Astrocyte of the hippocampus (primary cell): ENCODE data around the gene KCNIP4.
A peak's percentile ranks its signal among the peaks of the same experiment; 100 is the strongest.

Source experiments
- DNase-seq: peaks from one replicate; pipeline ENCODE4 v3.0.0; 2011; ENCODE audit warnings: low read depth, low spot score

The KCNIP4 gene

DNA sequence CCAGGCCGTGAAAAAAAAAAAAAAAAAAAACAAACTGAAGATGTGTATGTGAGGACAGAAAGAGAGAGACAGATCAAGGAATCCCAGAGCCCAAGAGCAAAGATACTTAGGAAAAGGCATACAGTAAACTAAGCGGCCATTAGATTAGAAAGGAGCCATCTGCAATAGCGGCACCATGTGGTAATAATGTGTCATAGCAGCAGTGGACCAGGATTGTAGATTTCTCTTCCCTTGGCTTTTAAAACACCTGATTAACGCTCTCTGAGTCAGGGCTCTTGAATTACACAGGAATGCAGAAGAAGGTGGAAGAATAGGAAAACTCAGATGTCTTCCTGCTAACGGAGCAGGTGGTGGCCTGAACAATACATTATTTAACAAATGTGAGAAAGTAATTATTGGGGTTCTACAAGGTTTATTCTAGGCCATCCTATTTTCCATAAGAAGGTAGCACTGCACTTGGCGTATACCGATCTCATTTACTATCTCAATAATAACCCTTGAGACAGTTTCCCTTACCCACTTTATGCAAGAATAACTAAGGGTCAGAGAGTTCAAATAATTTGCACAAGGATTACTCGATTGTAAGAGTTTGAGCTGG, 182.7 kb downstream of the KCNIP4 start:
- peak; percentile 76 for DNase-seq

DNA sequence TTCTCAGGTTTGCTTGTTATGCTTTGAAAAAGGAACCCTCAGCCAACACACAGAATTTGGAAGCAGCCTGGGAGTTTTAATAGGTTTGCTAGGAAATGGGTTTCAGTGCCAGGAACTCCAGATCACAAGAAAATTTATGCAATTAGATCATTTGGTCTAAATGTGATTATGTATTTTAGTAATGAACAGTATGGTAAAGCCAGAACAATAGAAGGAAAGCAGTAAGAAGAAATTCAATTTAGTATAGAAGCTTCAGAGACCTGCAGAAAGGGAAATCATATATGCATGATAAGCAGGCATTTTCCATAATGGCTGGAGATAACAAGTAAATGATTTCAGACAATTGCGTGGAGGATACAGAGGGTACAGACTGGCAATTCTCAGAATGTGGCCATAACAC, 184.7 kb downstream of the KCNIP4 start:
- DNase-seq, result no peak

DNA sequence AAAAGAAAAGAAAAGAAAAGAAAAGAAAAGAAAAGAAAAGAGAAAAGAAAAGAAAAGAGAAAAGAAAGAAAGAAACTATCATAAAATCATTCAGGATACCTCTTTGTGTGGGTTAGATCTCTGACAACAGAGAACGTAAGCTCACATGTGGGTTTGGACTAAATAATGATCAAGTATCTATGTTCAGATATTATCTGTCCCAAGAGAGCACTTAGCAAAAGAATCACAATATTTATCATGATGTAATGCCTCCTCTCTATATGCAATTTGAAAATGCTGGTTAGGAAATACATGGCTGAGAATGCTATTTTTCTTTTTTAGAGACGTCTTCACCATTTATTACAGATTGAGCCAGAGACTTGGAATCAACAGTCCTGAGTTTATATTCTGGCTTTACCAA, 191.3 kb downstream of the KCNIP4 start:
- DNase-seq, result no peak

DNA sequence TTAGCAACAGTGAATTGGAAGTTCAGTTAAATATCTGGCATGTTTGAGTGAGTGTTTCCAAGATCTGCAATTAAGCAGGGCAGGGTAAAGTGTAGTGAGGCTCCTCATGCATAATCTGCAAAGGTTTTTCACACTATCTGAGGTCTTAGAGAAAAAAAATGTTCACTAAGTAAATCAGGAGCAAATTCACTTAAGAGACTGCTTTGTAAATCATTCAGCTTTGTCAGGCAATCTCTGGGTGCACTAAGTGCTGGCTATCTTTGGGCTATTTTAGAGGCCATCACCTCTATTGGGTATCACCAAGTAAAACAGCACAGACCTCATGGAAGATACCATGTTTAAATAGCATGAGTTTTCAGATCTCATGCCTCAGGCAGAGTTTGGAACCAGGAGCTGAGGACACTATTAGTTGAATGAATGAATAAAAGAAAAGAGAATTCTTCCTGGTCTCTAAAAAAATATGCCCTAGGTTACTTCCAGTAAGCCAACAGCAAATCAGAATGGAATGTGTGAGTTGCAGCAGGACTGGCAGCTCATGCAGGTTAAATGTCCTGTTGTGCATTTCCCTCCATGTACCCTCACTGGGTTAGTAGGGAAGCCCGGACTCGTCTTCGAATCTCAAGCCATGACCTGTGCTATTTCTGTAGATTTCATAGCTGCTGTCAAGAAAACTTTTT, 195.3 kb downstream of the KCNIP4 start:
- peak; percentile 15 for DNase-seq

DNA sequence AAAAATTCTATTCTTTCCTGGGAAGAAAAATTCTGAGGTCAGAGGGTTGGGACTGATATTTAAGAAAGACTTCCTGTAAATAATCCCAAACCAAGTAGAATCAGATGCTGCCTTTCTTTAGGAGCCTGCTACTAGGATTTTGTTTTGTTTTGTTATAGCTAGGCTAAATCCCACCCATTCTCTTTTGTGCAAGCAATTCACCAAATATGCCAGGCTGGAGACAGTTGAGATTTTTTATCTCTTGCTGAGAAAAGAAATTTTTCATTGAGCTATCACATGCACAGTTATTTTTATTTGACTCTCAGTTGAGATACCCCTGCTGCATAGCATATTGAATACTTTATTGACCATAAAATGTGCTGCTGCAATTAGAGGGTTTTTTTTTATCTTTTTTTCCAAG, 196.0 kb downstream of the KCNIP4 start:
- DNase-seq, result no peak

DNA sequence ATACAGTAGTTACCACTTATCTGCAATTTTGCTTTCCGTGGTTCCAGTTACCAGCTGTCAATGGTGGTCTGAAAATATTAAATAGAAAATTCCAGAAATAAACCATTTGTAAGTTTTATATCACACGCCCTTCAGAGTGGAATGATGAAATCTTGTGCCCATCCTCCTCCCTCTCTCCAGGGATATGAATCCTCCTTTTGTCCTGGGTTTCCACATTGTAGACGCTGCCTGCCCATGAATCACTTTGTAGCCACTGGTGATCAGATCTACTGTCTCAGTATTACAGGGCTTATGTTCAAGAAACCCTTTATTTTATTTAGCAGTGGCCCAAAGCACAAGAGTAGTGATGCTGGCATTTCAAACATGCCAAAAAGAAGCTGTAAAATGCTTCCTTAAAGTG, 198.6 kb downstream of the KCNIP4 start:
- DNase-seq, result no peak

DNA sequence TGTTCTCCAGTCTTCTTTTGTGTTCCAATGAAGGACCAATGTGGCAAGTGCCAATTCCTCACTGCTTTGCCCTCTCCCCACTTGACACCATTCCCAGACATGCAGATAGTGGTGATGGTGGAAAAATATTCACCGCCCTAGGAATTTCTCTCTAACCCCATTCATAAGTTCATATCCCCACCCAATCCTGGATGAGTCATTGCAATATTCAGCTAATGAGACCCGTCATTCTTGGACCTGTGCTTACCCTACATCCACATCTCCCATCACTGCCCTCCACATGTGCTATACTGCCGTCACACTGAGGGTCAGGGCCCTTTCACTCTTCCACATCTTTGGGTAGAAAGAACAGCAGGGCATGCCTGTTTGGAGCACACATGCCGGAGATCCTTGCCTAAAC, 199.2 kb downstream of the KCNIP4 start:
- no peak for DNase-seq

DNA sequence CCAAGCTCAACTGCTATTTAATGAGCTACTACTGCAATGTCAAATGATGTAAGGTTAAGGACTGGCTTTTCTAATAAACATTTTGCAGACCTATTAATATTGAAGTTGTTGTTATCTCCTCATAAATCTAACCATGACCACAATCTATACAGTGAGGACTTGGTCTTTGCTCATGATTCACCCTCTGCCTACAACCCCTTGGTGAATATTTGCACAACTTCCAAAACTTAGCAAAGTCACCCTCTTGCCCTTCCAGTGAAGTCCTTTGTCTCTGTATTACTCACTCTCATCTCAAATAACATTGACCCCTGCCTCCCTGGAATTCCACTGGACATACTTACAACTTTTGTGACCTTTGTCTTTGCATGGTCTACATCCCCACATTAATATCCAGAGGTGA, 204.5 kb downstream of the KCNIP4 start:
- DNase-seq, result no peak

DNA sequence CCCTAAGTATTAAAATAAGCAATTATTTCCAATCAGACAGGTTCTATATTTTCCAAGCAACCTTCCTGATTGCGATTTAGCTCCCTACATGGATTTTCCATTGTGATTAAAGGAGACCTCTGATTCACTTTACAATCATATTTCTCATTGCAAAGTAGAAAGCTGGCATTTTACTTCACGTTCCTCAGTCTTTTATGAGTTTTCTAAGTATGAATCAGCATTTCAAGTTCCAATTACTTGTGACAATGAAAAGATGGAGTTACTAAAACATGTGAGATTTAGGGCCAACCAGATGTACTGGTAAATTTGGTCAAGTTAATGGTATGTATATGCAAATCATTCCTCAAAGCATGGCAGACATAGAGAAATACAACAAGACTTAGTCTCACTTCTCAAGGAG, 206.2 kb downstream of the KCNIP4 start:
- no peak for DNase-seq

DNA sequence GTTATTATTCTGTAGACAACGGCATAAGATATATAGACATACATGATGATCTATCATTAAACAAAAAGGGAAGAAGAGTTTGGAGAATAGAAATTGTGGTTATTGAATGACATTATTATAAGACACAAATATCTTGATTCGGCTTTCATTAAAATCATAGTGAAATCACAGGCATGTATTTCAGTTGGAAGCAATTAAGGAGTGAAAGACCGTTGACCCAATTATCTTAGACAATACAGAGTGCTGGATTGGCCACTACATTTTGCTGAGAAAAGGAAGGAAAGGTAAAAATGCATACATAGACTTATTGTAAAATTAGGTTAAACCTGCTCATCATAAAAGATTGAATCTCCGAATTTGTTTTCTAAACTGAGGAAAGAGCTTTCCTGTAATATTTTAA, 209.8 kb downstream of the KCNIP4 start:
- no peak for DNase-seq

DNA sequence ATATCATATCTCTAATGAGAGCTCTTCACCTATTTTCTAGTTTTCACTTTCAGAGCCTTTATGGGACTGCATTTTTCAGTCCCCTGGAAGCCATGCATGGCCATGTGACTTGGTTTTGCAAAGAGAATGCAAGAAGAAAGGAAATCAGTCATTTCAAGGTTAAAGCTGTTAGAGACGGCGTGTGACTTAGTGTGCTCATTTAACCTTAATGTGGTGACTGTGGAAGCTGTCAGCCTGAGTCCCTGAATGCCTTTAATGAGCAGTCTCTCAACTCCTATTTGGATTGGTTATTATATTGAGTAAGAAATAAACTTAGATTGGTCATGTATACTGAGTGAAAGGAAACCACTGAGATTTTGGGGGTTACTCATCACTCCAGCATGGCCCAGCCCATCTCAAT, 212.7 kb downstream of the KCNIP4 start:
- no peak for DNase-seq

DNA sequence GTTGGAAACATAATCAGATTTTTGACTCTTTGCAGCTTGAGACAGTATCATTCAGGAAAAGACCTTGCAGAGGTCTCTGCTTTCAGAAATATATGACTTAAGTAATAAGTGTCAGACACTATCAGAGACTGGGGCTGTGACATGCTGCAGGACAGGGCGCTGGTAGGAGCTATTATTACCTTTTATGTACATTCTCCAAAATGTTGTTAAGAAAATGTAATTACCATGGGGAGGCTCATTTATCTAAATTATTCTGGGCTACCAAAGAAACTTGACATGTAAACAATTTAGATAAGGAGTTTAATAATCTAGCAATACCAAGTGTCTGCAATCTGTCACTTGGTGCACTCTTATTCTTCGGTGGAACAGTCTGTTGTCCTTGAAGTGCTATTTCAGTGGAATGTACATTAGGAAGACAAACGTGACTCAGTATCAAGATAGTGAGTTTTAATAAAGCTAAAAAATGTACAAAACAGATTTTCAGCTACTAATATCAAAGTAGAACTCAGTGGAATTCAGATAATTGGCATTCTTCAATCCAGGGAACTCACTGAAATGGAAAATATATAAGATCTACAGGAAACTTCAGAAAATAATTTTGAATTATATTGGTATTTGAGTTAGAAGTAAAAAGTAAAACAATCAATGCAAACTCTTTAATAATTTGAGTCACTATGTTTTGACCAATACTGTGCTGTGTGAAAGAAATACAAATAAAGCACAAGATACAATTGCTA, 214.5 kb downstream of the KCNIP4 start:
- no peak for DNase-seq

DNA sequence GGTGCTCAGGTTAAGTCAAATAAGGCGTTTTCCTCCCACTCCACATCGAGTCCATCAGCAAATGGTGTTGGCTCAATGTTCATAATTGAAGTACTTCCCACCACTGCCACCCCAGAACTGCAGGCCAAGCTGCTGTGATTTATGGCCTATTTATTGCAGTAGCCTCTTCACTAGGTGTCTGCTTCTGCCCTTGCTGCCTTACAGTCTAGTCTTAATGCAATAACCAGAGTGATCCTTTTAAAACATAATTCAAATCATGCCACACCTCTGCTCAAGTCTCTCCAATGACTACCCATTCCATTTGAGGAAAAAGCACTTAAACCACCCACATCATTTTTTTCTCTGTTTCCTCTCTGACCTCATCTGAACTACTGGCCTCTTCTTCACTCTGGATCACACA, 220.3 kb downstream of the KCNIP4 start:
- no peak for DNase-seq

DNA sequence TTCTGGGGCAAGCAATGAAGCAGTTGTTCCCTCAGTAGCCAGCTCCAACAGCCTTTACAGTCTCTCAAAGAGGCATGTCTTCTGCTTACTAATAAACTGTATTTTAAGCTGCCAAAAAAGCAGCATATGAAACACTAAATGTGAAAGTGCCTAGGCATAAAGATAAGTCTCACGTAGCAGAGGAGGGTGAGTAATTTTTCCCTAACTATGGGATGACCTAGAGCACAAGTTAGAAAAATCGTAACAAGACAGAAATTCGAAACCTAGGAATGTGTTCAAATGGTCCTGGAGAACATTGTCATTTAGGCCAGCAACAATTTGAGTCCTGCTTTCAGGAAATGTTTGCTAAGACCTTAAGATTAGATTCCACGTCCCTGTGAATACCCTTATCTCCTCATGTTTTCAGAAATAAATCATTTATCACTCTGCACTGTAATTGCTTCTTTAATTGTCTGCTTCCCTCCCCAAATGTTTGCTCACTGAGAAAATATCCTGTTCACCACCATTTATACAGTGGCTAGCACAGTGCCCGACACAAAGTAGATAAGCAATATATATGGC, 222.2 kb downstream of the KCNIP4 start:
- DNase-seq, result no peak

DNA sequence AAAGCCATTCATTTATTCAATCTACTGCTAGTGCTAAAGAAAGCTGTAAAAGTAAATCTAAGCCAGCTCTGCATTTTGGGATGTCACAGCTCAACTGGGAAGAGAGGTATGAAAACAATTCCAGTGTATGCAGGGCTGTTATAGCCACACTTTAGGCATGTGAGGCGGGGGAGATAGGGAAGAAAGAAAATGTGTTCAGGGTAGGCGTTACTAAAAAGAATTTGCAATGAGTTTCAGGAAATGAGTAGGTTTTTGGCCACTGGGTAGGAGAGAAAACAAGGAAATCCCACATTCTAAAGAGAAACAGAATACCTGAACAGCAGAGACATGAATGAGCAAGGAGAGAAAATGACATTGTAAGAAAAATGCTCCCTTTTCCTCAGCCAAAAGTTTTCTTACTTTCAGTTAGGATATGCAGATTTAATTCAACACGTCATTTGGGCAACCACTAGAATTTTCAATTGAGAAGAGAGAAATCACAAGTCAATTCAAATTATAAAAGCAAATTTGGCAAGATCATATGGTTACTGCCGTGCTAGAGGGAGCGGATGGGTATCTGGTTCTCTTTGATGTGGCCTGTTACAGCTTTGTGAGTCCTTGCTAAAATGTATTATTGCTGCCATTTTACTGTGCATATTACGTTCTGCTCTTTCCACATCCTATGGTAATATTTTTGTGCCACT, 226.3 kb downstream of the KCNIP4 start:
- DNase-seq, result peak; percentile 7

DNA sequence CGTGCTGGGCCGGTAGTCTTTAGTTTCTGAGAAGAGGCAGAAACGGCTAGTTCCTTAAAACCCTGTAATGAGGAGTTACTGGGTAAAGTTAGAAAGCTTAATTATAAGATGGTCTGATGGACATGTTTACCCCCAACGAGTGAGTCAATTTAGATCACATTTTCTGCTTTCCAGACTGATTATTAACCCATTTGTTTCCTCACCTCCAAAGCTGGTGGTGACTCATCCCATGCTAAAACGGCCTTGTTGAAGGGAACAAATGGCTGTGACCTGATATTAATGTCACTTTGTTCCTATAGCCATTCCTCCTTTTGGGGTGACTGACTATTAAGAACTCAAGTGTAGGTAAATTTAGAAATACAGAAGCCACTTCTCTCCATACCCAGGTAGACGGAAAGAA, 232.0 kb downstream of the KCNIP4 start:
- no peak for DNase-seq

DNA sequence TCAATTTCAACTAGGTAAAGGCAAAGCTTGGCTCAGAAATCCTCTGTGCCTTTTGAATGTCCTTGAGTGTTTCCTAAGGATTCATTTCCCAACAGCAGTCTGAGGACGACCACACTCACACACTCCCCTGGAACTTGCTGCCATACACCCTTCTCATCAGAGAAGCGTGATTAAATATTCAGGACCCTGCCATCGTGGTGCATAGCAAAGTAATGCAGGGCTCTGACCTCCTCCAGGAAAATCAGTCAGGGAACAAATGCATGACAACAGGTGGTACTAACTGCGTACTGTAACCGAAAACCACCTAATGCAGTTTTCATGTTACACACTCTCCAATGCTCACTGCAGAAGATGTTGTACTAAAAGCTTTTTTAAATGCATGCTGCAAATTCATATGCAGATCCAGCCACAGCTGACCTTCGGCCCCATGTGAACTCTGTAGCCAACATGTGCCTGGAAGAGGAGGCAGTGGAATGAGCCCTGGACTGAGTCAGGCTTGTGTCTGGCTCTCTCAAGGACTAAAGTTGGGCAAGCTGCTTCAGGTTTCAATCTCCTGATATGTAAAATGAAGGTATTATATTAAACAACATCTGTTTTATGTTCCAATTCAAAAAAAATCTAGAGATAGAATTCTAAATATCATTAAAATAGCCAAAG, 238.3 kb downstream of the KCNIP4 start:
- DNase-seq, result no peak

DNA sequence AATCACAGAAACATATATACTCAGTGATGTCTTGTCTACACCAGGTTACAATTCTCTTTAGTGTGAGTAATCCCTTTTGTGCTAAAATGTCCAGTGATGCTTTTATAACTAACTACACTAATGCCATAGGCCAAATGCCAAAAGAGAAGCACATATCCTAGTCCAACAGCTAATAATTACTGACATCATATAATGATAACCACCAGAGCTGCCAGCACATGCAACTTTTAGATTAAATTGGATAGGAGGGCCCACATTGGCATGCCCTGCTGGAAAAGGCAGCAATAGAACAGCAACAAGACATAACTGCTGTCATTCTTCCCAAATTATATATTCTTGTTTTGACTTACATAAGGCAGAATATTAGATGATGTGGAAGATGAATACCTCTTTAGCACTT, 238.8 kb downstream of the KCNIP4 start:
- DNase-seq, result no peak

DNA sequence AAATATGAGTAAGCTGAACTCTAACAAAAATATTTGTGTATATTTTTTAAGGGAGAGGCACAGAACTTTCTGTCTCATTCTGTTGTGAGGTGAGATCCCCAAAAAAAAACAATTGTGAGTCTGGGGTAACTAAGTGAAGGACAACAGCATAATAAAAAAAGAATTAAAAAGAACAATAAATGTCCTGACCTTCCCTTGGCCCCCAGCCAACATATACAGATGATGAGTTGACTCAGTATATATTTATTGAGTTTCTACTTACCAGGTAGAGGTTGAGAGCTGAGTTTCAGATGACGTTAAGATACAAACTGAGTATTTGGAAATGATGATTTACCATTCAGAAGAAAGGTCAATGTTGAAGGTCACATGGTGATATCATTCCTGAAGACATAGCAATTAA, 239.5 kb downstream of the KCNIP4 start:
- DNase-seq, result no peak

DNA sequence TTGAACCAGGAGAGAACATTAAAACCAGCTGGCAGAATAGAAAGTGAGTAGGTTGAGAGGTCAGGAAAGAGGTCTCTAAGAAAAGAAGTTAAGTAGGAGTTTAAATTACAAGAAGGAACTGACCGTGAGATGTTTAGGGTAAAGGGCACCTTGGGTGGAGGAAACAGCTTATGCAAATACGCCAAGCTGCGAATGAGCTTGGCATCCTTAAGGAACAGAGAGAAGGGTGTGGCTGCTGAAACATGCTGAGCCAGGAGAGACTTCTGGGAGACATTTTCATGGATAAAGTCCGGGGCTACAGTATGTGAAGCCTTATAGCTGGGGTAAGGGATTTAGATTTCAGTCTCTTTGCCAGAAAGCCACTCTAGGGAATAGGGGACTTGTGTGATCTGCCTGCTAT, 249.1 kb downstream of the KCNIP4 start:
- no peak for DNase-seq

DNA sequence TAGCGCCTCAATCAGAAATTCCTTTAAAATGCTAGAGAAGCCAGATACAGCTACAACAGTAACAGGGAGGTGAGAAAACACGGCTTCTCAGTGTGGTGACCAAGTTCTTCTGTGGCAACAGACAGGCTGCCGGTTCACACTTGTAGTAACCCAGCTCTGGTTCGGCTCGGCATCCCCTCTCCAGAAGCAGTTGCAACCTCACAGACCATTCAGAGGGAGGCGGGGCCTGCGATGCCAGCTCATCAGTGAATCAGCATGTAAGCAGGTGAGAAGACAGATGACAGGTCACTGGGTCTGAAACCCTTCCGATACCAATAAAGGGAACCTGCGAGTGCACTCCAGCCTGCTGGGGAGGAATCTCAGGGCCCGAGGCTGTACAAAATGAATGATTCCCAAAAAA, 251.0 kb downstream of the KCNIP4 start:
- peak; percentile 47 for DNase-seq

DNA sequence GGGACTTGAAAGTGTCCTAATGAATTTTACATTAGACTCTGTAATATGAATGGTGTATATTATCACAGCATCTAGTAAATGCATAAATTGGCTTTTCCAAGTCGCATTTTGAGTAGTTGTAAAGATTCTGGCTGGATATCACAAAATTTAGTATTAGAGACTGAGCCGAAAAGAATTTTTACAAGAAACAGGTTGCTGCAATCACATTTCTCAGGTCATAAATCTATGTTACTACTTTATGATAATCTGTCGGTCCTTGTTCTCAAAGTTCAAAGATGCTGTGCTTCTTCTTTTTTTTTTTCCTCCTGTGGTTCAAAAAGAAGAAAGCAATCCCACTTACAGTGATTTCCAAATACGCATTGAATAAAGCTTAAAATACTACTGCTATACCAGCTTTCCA, 253.4 kb downstream of the KCNIP4 start:
- no peak for DNase-seq
